Measurements from ENCODE around the gene YTHDC1.

GRCh38 chr4:68372588-68372987, 22.7 kb upstream of the YTHDC1 start:
- TF ChIP-seq CTCF (IDR thresholded peaks at IDR 0.05) (no peak), SIN3A (IDR thresholded peaks at IDR 0.05; ENCODE audit: borderline replicate concordance, low read depth, low read length) (no peak), RCOR1 (IDR thresholded peaks at IDR 0.05; ENCODE audit: low read length) (no peak)

All from SK-N-SH (cell line).